Breast epithelium (tissue), 3 donors: ENCODE data around the gene SSH2.
"Not testable (repeated sequence)": the region's sequence is repeated elsewhere in the genome, so short reads cannot be mapped to it uniquely, and the experiment has no call there.

Experiments used
- POLR2AphosphoS5 ChIP-seq, 3 donors: sonication (generic); formaldehyde crosslinking; IDR thresholded peaks; one replicate each; pipeline ENCODE4 v1.6.1; 2017; ENCODE audit warnings: antibody characterized with exemption in 3 of 3
- TF ChIP-seq, protein P1 (sequence below), 3 donors: fragments of 450-650 bp; IDR thresholded peaks; one replicate each; pipeline ENCODE4 v1.5.1; 2016 to 2017; ENCODE audit warnings: antibody characterized with exemption in 3 of 3, mild to moderate bottlenecking in 3 of 3, moderate library complexity in 3 of 3

DNA sequence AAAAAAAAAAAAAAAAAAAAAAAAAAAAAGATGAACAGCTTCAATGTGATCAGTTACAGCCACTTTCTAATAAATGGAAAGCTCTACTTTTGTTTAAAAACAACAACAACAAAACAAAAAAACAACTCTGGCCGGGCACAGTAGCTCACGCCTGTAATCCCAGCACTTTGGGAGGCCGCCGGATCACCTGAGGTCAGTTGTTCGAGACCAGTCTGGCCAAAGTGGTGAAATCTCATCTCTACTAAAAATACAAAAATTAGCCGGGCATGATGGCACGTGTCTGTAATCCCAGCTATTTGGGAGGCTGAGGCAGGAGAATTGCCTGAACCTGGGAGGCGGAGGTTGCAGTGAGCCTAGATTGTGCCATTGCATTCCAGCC lies 150.2 kb downstream of the SSH2 start:
- TF ChIP-seq, protein P1, sequence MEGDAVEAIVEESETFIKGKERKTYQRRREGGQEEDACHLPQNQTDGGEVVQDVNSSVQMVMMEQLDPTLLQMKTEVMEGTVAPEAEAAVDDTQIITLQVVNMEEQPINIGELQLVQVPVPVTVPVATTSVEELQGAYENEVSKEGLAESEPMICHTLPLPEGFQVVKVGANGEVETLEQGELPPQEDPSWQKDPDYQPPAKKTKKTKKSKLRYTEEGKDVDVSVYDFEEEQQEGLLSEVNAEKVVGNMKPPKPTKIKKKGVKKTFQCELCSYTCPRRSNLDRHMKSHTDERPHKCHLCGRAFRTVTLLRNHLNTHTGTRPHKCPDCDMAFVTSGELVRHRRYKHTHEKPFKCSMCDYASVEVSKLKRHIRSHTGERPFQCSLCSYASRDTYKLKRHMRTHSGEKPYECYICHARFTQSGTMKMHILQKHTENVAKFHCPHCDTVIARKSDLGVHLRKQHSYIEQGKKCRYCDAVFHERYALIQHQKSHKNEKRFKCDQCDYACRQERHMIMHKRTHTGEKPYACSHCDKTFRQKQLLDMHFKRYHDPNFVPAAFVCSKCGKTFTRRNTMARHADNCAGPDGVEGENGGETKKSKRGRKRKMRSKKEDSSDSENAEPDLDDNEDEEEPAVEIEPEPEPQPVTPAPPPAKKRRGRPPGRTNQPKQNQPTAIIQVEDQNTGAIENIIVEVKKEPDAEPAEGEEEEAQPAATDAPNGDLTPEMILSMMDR (IDR thresholded peaks at IDR 0.05), result not testable (repeated sequence)
- TF ChIP-seq POLR2AphosphoS5 (IDR thresholded peaks at IDR 0.05), result not testable (repeated sequence)
